Measurements from ENCODE around the gene PTPRJ.
"Not testable (repeated sequence)": the region's sequence is repeated elsewhere in the genome, so short reads cannot be mapped to it uniquely, and the experiment has no call there.

The PTPRJ gene

GRCh38 chr11:48125866-48126265 lies 145.5 kb downstream of the PTPRJ start:
- TF ChIP-seq, protein P1, sequence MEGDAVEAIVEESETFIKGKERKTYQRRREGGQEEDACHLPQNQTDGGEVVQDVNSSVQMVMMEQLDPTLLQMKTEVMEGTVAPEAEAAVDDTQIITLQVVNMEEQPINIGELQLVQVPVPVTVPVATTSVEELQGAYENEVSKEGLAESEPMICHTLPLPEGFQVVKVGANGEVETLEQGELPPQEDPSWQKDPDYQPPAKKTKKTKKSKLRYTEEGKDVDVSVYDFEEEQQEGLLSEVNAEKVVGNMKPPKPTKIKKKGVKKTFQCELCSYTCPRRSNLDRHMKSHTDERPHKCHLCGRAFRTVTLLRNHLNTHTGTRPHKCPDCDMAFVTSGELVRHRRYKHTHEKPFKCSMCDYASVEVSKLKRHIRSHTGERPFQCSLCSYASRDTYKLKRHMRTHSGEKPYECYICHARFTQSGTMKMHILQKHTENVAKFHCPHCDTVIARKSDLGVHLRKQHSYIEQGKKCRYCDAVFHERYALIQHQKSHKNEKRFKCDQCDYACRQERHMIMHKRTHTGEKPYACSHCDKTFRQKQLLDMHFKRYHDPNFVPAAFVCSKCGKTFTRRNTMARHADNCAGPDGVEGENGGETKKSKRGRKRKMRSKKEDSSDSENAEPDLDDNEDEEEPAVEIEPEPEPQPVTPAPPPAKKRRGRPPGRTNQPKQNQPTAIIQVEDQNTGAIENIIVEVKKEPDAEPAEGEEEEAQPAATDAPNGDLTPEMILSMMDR (IDR thresholded peaks at IDR 0.05; ENCODE audit: low read depth, low read length): no peak
- H3K4me3 ChIP-seq (ENCODE audit: low read depth, low read length): no peak overlapping the region

- H3K4me3 ChIP-seq (ENCODE audit: low read depth, low read length): no peak overlapping the region
- TF ChIP-seq, protein P1 (IDR thresholded peaks at IDR 0.05; ENCODE audit: low read depth, low read length): no peak
These were observed 147.3 kb downstream of the PTPRJ start for GRCh38 chr11:48127521-48128183.

DNA sequence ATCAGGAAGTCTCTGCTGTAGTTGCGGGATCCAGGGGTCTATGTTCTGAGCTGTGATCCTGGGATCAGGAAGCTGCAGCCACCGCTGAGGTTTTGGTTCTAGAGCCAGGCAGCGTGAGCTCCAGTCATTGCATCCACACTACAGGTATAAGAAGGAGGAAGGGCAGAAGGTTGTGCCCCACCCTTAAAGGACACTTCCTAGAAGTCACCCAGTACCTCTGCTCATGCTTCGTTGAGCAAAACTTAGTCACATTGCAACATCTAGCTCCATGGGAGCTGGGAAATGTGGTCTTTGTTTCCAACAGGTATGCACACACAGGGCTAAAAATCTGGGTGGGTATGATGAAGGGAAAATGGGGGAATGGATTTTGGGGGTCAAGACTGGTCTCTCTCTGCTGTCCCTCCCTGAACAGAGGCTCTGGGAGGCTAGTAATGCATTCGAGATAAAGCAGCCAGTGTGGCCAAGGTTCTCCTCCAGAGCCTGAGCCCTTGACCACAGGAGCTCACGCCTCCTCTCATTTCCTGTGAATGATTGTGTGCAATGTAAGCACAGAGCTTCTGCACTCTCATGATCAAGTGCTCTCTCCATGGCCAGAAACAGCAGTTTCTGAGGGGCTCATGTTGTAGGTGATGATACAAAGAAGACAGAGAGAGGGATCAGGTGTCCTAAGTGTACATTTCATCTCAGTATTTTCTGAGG lies 149.5 kb downstream of the PTPRJ start:
- TF ChIP-seq, protein P1 (IDR thresholded peaks at IDR 0.05; ENCODE audit: low read depth, low read length): no peak
- H3K4me3 ChIP-seq (ENCODE audit: low read depth, low read length): no peak overlapping the region

DNA sequence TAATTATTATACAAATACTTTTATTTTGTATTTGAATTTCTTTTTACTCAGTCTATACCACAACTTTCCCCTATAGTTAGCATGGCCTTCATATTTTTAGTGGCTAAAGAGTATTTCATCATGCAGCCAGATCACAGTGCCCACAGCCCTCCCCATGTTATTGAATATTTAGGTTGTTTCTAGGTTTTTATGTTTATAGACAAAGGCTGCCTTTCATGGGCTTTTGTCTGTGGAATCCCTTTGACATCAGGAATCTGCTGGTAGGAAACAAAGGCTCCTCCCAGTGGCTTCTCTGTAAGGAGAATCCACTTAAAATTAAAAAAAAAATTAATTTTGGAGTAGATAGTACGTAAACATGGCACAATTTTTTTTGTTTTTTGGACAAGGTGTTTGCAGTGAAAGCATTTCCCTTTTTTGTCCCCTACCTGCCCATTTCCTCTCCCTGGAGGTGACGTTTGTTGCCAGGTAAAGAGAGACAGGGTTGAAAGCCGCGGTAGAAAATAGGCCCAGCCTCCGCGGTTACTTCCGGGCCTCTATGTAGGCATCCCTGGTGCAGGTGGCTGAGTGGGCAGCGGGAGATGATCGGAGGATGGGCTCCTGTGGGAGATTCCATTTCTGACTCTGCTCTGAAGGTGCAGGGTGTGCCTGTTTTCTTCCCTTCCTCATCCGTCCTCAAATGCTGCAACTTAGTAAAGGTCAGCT lies 154.0 kb downstream of the PTPRJ start:
- TF ChIP-seq, protein P1 (IDR thresholded peaks at IDR 0.05; ENCODE audit: low read depth, low read length): no peak

DNA sequence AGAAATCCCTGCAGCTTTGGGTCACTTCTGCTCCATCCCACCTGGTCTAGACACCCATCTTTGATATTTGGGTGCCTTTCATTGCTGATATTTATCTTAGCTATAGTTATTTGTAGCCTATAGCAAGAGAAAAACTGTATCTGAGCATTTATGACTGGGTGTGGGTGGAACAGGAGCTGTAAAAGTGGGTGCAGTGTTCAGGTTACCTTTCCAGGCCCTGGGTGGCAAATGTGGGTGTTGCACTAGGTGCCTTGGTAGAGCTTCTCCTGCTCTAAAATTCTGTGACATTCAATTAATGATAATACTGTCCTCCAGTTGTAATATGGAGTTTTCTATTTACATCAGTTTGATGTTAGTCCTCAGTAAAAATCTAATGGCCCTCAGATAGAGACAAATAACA lies 157.9 kb downstream of the PTPRJ start:
- TF ChIP-seq, protein P1 (IDR thresholded peaks at IDR 0.05; ENCODE audit: low read depth, low read length): no peak
- no peak overlapping the region for H3K4me3 ChIP-seq (ENCODE audit: low read depth, low read length)

More for the DNA sequence above, 154.0 kb downstream of the PTPRJ start:
- no peak overlapping the region for H3K4me3 ChIP-seq (ENCODE audit: low read depth, low read length)

GRCh38 chr11:48139896-48140295 lies 159.5 kb downstream of the PTPRJ start:
- not testable (repeated sequence) for H3K4me3 ChIP-seq (ENCODE audit: low read depth, low read length)

- TF ChIP-seq, protein P1 (IDR thresholded peaks at IDR 0.05; ENCODE audit: low read depth, low read length): no peak
- no peak overlapping the region for H3K4me3 ChIP-seq (ENCODE audit: low read depth, low read length)
These were observed 161.2 kb downstream of the PTPRJ start for GRCh38 chr11:48141475-48142122.
